BE2C (cell line): ENCODE results near the gene ZBTB6. TPM values are rescaled to one million over a fixed set of nuclear protein-coding genes. Genes with fewer than 3 reads are reported as not detected.

ENCODE experiments used
- DNase-seq: peaks from one replicate; pipeline ENCODE4 v3.0.0-alpha.2; 2020
- H3K27me3 ChIP-seq: fragments of 250-450 bp; sonication (Bioruptor Pico); 2 replicates; pipeline ENCODE4 v1.5.1; 2020; ENCODE audit warnings: mild to moderate bottlenecking
- H3K36me3 ChIP-seq: fragments of 250-450 bp; sonication (Bioruptor Pico); 2 replicates; pipeline ENCODE4 v1.5.1; 2020; ENCODE audit warnings: mild to moderate bottlenecking
- H3K4me1 ChIP-seq: fragments of 250-450 bp; sonication (Bioruptor Pico); 2 replicates; pipeline ENCODE4 v1.5.1; 2020
- H3K4me3 ChIP-seq: 2 replicates; pipeline ENCODE4 v1.5.1; 2011; ENCODE audit warnings: low read depth, low read length
- H3K9me3 ChIP-seq: fragments of 250-450 bp; sonication (Bioruptor Pico); 2 replicates; pipeline ENCODE4 v1.5.1; 2020
- CTCF ChIP-seq: IDR thresholded peaks from 2 replicates; pipeline ENCODE4 v1.5.1; 2012; ENCODE audit warnings: mild to moderate bottlenecking, low read depth, low read length
- polyA plus RNA-seq: library from polyadenylated mRNA; unstranded; fragments of >200 nt; gene quantifications from one replicate; pipeline ENCODE4 v1.2.1, GENCODE V29; 2012; ENCODE audit warnings: low read depth, missing spikeins; ENCODE audit not compliant: insufficient read length, insufficient read depth

The ZBTB6 gene
- polyA plus RNA-seq, result 12.2 TPM

GRCh38 chr9:122912964-122913673 is at the start of gene ZBTB6:
ZBTB6 (minus strand) TSS chr9:122913323; CDS start chr9:122912072, 1,251 bp downstream.
- no peak for TF ChIP-seq CTCF
- peak; percentile 76 for DNase-seq
- Histone ChIP-seq H3K27me3 (no peaks in the 10 kb centered on the region), H3K36me3 (peaks cover 17% of the 10 kb centered on the region), H3K4me1 (no peaks in the 10 kb centered on the region), H3K9me3 (no peaks in the 10 kb centered on the region), H3K4me3 (peak within 1 kb of the TSS; percentile 74)

- Histone ChIP-seq H3K9me3 (no peaks in the 10 kb centered on the region), H3K27me3 (no peaks in the 10 kb centered on the region), H3K4me3 (no peak overlapping the region), H3K36me3 (peaks cover 3% of the 10 kb centered on the region), H3K4me1 (no peaks in the 10 kb centered on the region)
- TF ChIP-seq CTCF, result no peak
- DNase-seq, result no peak
Observed at GRCh38 chr9:122961139-122961538, 48.0 kb upstream of the ZBTB6 start.

- Histone ChIP-seq H3K36me3 (peaks cover 3% of the 10 kb centered on the region), H3K4me3 (no peak overlapping the region), H3K9me3 (no peaks in the 10 kb centered on the region), H3K27me3 (no peaks in the 10 kb centered on the region), H3K4me1 (peaks cover 6% of the 10 kb centered on the region)
- no peak for DNase-seq
- TF ChIP-seq CTCF, result no peak
Observed at GRCh38 chr9:122955961-122956360, 42.8 kb upstream of the ZBTB6 start.

- peaks cover 3% of the 10 kb centered on the region for H3K36me3 ChIP-seq
- no peak for DNase-seq
- H3K27me3 ChIP-seq, result no peaks in the 10 kb centered on the region
- peaks cover 6% of the 10 kb centered on the region for H3K4me1 ChIP-seq
- H3K4me3 ChIP-seq, result no peak overlapping the region
- no peaks in the 10 kb centered on the region for H3K9me3 ChIP-seq
- no peak for TF ChIP-seq CTCF
Observed at GRCh38 chr9:122954253-122954691, 41.1 kb upstream of the ZBTB6 start.

- no peaks in the 10 kb centered on the region for H3K27me3 ChIP-seq
- no peak for DNase-seq
- H3K4me1 ChIP-seq, result peaks cover 6% of the 10 kb centered on the region
- H3K4me3 ChIP-seq, result no peak overlapping the region
- H3K9me3 ChIP-seq, result no peaks in the 10 kb centered on the region
- H3K36me3 ChIP-seq, result no peaks in the 10 kb centered on the region
- no peak for TF ChIP-seq CTCF
Observed at GRCh38 chr9:122951056-122951455, 37.9 kb upstream of the ZBTB6 start.

- no peak overlapping the region for H3K4me3 ChIP-seq
- peaks cover 6% of the 10 kb centered on the region for H3K4me1 ChIP-seq
- H3K27me3 ChIP-seq, result no peaks in the 10 kb centered on the region
Observed at GRCh38 chr9:122950263-122950662, 37.1 kb upstream of the ZBTB6 start.

More at GRCh38 chr9:122950263-122950662, 37.1 kb upstream of the ZBTB6 start:
- no peaks in the 10 kb centered on the region for H3K9me3 ChIP-seq
- TF ChIP-seq CTCF, result no peak
- H3K36me3 ChIP-seq, result no peaks in the 10 kb centered on the region
- no peak for DNase-seq
